OCI-LY1 (cell line): ENCODE measurements around the gene LMTK2.

Experiments used
- H2AFZ ChIP-seq: fragments of 200-600 bp; sonication (generic), shearing (Covaris generic); 2 replicates; pipeline ENCODE4 v1.6.0; 2014; ENCODE audit warnings: antibody characterized with exemption, mild to moderate bottlenecking, low read length
- H3F3A ChIP-seq: fragments of 200-600 bp; sonication (generic), shearing (Covaris generic); 2 replicates; pipeline ENCODE4 v1.6.0; 2014; ENCODE audit warnings: mild to moderate bottlenecking, antibody characterized with exemption, low read length, moderate library complexity; ENCODE audit not compliant: insufficient read depth
- H3K27ac ChIP-seq: fragments of 200-600 bp; sonication (generic); 2 replicates; pipeline ENCODE4 v1.5.1; 2014; ENCODE audit warnings: low read length, mixed run types, mild to moderate bottlenecking, low read depth; ENCODE audit not compliant: poor library complexity, severe bottlenecking
- H3K27me3 ChIP-seq: fragments of 200-600 bp; sonication (generic); 2 replicates; pipeline ENCODE4 v1.6.0; 2014; ENCODE audit warnings: antibody characterized with exemption, mild to moderate bottlenecking, low read length, moderate library complexity; ENCODE audit not compliant: insufficient read depth
- H3K36me3 ChIP-seq: fragments of 200-600 bp; sonication (generic); 2 replicates; pipeline ENCODE4 v1.6.1; 2014; ENCODE audit warnings: mild to moderate bottlenecking, antibody characterized with exemption, low read length, moderate library complexity, mixed read lengths; ENCODE audit not compliant: insufficient read depth
- H3K4me1 ChIP-seq: fragments of 200-600 bp; sonication (generic); 2 replicates; pipeline ENCODE4 v1.5.1; 2014; ENCODE audit warnings: mild to moderate bottlenecking, low read length, moderate library complexity; ENCODE audit not compliant: insufficient read depth, severe bottlenecking
- H3K4me2 ChIP-seq: fragments of 200-600 bp; sonication (generic), shearing (Covaris generic); 2 replicates; pipeline ENCODE4 v1.6.1; 2014; ENCODE audit warnings: low read length
- H3K4me3 ChIP-seq: fragments of 200-600 bp; sonication (generic); 2 replicates; pipeline ENCODE4 v1.5.1; 2014; ENCODE audit warnings: low read length, low read depth, mild to moderate bottlenecking, mixed read lengths; ENCODE audit not compliant: poor library complexity, severe bottlenecking
- H3K79me2 ChIP-seq: fragments of 200-600 bp; shearing (Covaris generic); 2 replicates; pipeline ENCODE4 v1.6.1; 2016; ENCODE audit warnings: mixed run types, low read length, mixed read lengths; ENCODE audit not compliant: insufficient read depth
- H3K9ac ChIP-seq: fragments of 200-600 bp; sonication (generic), shearing (Covaris generic); 2 replicates; pipeline ENCODE4 v1.6.1; 2014; ENCODE audit warnings: mild to moderate bottlenecking, low read length, mixed read lengths
- H3K9me2 ChIP-seq: fragments of 200-600 bp; sonication (generic), shearing (Covaris generic); 2 replicates; pipeline ENCODE4 v1.6.1; 2014; ENCODE audit warnings: low read depth, mild to moderate bottlenecking, low read length, mixed read lengths
- H3K9me3 ChIP-seq: fragments of 200-600 bp; shearing (Covaris generic); 2 replicates; pipeline ENCODE4 v1.6.1; 2014; ENCODE audit warnings: low read length, mixed read lengths
- H4K20me1 ChIP-seq: fragments of 200-600 bp; sonication (generic), shearing (Covaris generic); 2 replicates; pipeline ENCODE4 v1.6.0; 2016; ENCODE audit warnings: mild to moderate bottlenecking, low read length; ENCODE audit not compliant: insufficient read depth
- CTCF ChIP-seq: fragments of 200-600 bp; sonication (generic), shearing (Covaris generic); IDR thresholded peaks from 2 replicates; pipeline ENCODE4 v1.5.1; 2017; ENCODE audit warnings: mild to moderate bottlenecking, antibody characterized with exemption, low read length, moderate library complexity, mixed read lengths
- EZH2 ChIP-seq: fragments of 200-600 bp; sonication (generic), shearing (Covaris generic); IDR thresholded peaks from 2 replicates; pipeline ENCODE4 v1.8.0; 2017; ENCODE audit warnings: borderline replicate concordance, mixed run types, mild to moderate bottlenecking, antibody characterized with exemption, low read length, moderate library complexity, mixed read lengths

LMTK2 gene

GRCh38 chr7:98078197-98078870, 28.3 kb upstream of the LMTK2 start:
- Histone ChIP-seq H3K27ac (no peak overlapping the region), H3K9me3 (peaks cover 3% of the 10 kb centered on the region; the same call in 1 of the 2 replicates), H3K9ac (no peak overlapping the region), H3K4me1 (no peaks in the 10 kb centered on the region), H3K79me2 (no peaks in the 10 kb centered on the region), H4K20me1 (no peaks in the 10 kb centered on the region), H3K36me3 (no peaks in the 10 kb centered on the region), H3K27me3 (no peaks in the 10 kb centered on the region), H3F3A (no peaks in the 10 kb centered on the region), H3K9me2 (no peaks in the 10 kb centered on the region), H3K4me2 (no peak overlapping the region), H3K4me3 (no peak overlapping the region), H2AFZ (no peak overlapping the region)
- no peak for TF ChIP-seq EZH2
- no peak for TF ChIP-seq CTCF

GRCh38 chr7:98079891-98080648, 26.6 kb upstream of the LMTK2 start:
- H2AFZ ChIP-seq = no peak overlapping the region
- H4K20me1 ChIP-seq = no peaks in the 10 kb centered on the region

GRCh38 chr7:98081319-98081718, 25.3 kb upstream of the LMTK2 start:
- H3K9me3 ChIP-seq = no peaks in the 10 kb centered on the region
- no peaks in the 10 kb centered on the region for H3K4me1 ChIP-seq
- H2AFZ ChIP-seq = no peak overlapping the region
- no peaks in the 10 kb centered on the region for H3K9me2 ChIP-seq
- H3K4me2 ChIP-seq = no peak overlapping the region
- no peaks in the 10 kb centered on the region for H3K79me2 ChIP-seq
- H3K4me3 ChIP-seq = no peak overlapping the region
- H3K27me3 ChIP-seq = no peaks in the 10 kb centered on the region
- H3K9ac ChIP-seq = no peak overlapping the region
- no peaks in the 10 kb centered on the region for H4K20me1 ChIP-seq
- H3K36me3 ChIP-seq = no peaks in the 10 kb centered on the region
- no peak overlapping the region for H3K27ac ChIP-seq
- TF ChIP-seq CTCF (no peak), EZH2 (no peak)
- H3F3A ChIP-seq = no peaks in the 10 kb centered on the region

More at GRCh38 chr7:98079891-98080648, 26.6 kb upstream of the LMTK2 start:
- Histone ChIP-seq H3F3A (no peaks in the 10 kb centered on the region), H3K4me2 (no peak overlapping the region), H3K4me1 (no peaks in the 10 kb centered on the region), H3K27me3 (no peaks in the 10 kb centered on the region), H3K9ac (no peak overlapping the region), H3K9me3 (peaks cover 3% of the 10 kb centered on the region; the same call in 1 of the 2 replicates), H3K79me2 (no peaks in the 10 kb centered on the region), H3K27ac (no peak overlapping the region), H3K36me3 (no peaks in the 10 kb centered on the region), H3K9me2 (no peaks in the 10 kb centered on the region), H3K4me3 (no peak overlapping the region)
- TF ChIP-seq EZH2 (no peak), CTCF (no peak)
